HG02763 (cell line): Measurements from ENCODE around the gene FTO.
"Not testable (repeated sequence)": the region's sequence is repeated elsewhere in the genome, so short reads cannot be mapped to it uniquely, and the experiment has no call there.

Experiments
- ATAC-seq: cut with Tn5 transposase; IDR thresholded peaks from one replicate; pipeline ENCODE4 v1.9.1; 2021; ENCODE audit warnings: mild to moderate bottlenecking, moderate library complexity; ENCODE audit not compliant: unreplicated experiment

FTO gene

DNA sequence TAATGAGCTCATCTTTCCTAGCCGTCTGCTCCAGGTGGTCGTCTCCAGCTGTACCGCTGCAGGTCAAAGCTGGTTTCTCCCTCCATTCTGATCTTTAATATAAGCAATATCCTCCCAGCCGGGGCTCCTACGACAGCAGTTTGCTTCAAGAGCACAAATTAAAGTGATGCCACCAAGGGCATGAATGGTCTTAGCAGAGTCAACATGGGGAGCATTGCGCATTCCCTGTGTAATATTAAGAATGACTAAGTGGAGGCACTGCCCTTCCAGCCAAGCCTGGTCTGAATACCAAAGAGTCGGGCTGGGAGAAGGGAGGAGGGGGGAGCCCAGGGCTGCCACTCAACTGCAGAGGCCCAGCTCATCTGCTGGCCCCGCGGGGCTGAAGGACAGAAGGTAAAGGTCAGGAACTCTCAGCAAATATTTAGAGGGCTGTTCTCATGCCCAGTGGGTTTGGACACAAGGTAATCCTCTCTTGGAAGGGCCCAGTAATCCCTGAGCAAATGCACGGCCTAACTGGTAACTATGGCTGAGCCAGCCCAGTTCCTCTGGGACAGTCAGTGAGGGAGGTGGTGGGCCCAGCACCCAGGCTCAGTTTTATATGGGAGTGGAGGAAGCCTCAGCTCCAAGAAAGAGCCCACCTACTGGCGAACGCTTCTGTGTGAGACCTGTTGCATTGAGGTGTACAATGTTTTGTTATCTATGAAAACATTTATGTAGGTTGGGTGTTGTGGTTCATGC, 461.4 kb downstream of the FTO start:
- no peak for ATAC-seq

DNA sequence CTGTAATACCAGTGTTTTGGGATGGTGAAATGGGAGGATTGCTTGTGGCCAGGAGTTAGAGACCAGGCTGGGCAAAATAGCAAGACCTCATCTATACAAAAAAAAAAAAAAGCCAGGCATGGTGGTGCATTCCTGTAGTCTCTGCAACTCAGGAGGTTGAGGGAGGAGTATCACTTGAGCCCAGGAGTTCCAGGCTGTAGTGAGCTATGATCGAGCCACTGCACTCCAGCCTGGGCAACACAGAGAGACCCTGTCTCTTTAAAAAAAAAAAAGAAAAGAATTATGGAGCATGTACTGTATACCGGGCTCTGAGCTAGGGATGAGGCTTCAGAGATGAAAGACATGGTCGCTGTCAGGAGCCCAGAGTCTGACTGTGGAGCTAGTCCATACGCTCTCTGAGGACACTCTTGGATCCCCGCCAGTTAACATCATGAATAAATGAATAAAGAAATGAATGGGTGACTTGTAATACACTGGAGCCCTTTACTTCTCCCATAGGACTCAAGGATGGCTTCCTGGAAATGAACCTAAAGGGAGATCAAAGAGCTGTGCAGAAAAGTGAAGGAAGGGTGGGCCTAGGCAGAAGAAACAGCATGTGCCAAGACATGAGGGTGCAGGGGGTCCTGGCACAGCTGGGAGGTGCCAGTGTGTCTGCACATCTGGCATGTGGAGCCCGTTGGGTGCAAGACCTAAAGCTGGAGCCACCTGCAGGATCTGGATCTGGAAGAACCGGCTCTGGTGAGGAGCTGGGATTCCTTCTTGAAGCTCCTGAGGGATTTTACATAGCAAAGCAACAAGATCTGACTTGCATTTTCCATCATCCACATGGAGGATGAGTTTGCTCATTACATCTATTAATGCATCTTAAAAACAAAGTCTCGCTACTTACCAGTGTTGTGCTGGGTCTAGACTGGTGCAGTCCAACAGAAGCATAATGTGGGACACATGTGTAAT, 462.2 kb downstream of the FTO start:
- ATAC-seq, result no peak

- ATAC-seq, result no peak
These were observed 465.2 kb downstream of the FTO start for GRCh38 chr16:54169112-54169511.

DNA sequence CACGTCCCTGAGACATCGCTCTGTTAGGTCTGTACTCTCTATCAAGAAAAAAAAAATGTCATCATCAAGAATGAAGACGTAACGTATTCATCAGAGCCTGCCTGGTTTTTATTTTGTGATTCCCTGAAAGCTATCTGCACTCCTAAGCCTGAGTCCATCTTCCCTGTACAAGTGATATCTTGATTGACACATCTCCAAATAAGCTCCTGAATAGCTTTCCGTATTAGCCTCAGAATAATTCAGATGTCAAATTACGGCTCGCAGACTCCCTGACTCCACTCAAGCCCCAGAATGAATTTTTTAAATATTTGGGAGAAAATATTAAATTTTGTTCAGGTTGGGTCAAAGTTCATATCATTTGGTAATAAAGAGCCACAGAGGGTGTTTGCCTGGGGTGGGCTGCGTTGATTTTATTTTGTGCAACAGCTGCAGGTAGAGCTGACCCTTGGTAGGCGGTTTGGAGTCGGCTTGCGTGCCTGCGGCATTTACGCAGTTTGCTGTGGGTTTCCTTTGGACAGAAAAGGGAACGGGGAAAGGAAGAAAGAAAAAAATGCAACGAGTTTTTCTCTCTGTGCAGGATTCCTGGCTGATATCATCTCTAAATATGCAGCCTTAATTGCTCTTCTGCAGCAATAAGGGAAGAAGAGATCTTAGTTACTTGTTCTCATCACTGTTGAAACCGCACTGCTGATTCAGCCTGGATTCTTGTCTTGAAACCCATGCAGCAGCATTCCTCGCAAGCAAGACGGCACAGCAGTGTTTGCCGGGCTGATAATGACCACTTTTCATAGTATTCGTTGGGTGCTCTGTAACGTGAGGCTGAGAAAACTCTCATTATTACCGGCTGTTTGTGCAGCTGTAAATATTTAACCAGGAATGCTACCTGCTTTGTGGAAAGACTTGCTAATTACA, 467.9 kb downstream of the FTO start:
- no peak for ATAC-seq

DNA sequence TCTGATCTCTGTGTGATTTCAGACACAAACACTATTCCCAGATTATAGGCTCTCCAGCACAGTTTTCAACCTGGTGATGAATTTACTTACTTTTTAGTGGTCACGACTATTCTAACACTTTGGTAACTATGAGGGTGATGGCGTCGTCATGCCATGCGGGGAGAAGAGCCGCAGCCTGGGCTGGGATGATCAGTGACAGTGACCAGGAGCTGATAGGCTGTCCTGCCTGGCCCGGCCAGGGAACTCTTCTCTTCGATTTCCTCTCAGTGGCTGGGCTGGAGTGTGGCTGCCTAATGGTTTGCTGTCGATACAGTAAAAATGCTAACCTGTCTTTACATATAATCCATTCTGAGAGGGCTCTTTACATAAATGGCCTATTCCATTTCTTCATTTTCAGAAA, 469.5 kb downstream of the FTO start:
- no peak for ATAC-seq

GRCh38 chr16:54174201-54174600, 470.2 kb downstream of the FTO start:
- no peak for ATAC-seq

DNA sequence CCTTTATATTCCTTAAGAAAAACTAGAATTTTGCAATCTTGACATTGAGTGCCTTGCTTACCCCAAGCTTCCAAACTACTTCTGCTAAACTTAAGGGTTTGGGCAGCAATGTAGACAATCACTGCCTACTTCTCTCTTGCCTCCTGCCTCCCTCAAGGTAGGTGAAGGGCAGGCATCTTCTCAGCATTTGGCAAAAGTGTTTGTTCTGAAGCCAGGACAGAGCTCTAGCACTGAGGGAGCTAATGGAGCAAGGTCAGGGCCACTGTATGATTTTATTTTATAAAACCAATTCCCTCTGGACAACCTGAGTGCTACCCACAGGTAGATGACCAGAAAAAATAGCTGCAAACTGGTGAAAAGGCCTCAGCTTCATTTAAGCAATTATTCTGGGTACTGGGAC, 470.8 kb downstream of the FTO start:
- no peak for ATAC-seq

- no peak for ATAC-seq
These were observed 471.2 kb downstream of the FTO start for GRCh38 chr16:54175169-54175551.

- no peak for ATAC-seq
These were observed 471.8 kb downstream of the FTO start for GRCh38 chr16:54175552-54176375.

GRCh38 chr16:54176376-54176901, 472.5 kb downstream of the FTO start:
- no peak for ATAC-seq

DNA sequence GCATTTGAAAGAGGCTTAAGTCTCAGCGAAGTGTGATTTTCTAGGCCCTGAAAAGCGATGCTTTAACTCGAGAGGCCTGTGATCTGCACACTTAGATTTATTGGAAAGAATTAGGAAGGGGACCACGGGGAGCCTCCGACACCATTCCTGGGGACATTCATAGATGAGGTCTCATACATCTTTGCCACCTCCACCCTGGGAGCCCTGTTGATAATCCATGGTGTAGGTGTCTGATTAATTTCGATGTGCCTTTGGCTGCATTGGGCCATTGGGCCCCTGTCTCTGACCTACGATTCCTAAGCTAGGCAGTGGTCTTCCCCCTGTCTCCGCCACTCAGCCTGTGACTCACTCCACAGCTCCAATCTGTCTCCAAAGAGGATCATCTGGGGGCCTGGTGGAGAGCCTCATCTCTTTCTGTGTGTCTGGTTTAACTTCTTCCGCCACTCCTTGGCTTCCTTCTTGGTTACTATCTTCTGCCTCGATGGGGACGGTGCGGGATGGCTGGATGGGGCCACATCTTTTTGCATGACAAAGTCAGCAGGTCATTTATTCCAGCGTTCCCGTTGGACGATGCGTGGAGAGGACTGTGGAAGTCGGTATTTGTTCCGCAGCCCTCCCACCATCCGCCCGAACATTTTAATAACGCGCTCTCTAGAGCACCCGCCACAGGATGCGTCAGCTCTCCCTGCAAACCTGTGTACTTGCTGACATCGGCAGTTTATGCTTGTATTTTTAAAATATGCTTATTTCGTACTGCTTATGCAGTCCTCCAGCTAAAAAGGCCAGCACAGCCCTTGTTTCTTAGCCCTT, 473.3 kb downstream of the FTO start:
- ATAC-seq, result no peak

DNA sequence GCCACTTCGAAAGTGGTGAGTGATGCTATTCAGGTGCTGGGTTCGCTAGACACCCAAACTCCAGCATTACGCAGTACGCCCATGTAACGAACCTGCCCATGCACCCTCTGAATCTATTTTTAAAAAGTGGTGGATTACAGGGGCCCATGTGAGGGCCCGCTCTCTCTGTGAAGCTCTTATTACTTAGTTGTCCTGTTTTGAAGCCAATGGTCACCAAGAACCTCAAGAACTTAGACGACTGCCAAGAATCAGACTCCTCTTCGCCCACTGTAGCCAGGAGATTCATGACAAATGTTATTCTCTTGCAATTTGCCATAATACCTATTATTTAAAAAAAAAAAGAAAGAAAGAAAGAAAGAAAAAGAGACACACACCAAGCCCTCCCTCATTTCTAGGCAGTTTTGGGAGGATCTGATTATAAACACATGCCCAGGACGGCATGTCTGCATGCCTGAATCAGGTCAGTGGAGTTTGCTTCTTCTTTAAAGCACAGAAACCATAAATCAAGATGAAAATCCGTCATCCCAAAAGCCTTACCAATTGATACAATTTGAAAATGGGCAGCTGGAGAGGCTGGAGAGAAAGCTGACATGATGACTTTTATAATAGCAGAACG, 474.0 kb downstream of the FTO start:
- ATAC-seq, result no peak

- no peak for ATAC-seq
These were observed 474.6 kb downstream of the FTO start for GRCh38 chr16:54178478-54178976.

DNA sequence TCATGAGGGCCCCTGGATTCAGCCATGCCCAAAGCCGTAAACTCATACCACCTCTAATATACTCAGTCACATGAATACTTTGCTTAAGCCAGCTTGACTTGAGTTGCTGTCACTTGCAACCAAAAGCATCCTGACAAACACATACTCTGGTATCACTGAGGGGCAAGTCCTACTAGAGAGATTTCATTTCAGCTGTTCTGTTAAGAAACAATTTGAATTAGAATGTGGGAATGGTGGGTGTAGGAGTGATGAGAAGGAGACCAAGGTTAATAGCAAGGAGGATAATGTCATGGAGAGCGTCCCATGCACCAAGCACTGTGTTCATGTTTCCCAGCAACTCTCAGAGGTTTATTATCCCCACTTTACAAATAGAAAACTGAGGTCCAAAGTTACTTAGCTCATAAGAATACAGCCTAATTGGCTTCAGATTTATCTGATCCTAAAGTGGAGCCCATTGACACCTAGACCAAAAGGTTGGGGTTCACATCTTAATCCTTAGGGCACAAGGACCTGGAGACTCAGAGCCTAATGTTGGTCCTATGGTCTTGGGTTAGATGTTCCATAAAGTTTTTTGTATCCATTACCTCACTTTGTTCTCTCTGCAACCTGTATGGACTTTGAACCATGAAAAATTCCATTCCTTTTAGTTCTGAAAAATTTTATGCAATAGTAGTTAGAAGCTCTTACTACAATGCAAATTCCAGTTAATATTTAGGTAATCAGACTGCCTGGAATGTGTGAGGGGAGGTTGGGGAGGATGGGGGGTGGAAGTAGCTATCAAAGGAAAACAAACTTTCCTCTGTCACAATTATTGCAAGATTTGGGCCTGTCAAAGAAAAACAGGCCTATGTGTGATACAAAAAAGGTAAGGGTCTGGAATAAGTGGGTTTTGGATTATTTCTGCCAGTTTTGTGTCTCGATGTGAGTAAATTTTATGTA, 476.7 kb downstream of the FTO start:
- ATAC-seq, result no peak

GRCh38 chr16:54181683-54182329, 477.9 kb downstream of the FTO start:
- not testable (repeated sequence) for ATAC-seq

GRCh38 chr16:54185045-54185444, 481.1 kb downstream of the FTO start:
- no peak for ATAC-seq

DNA sequence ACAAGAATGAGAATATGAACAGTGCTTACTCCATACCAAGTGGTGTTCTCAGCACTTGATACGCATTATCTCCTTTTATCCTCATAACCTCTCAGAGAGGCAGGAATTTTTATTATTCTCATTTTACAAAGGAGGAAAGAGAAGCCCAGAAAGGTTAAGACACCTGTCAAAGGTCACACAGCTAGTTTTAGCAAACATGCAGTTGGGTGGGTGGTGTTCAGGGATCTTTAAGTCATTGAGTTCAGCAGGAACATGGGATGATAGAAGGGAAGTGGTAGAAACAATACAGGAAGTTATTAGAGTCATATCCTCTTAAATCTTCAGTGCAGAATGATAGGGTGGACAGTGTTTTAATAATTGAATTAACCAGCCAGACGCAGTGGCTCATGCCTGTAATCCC, 487.2 kb downstream of the FTO start:
- ATAC-seq, result no peak
